HepG2 (cell line): ENCODE data around the gene STRBP. TPM values are rescaled to one million over a fixed set of nuclear protein-coding genes. Genes with fewer than 3 reads are reported as not detected.

ENCODE experiments used
- ATAC-seq: fragments of 200-7000 bp; cut with Tn5 transposase; 3 replicates; pipeline ENCODE4 v1.9.1; 2020; ENCODE audit warnings: mild to moderate bottlenecking, moderate library complexity
- BruUV-seq: library from RNA; stranded (reverse); fragments of 400-500 nt; replicated peaks from 2 replicates; lab custom pipeline; 2021; lab: Mats Ljungman, UMichigan
- CTCF ChIA-PET: fragments of 300-600 bp; formaldehyde crosslinking; extraction: SDS; loops from one replicate; lab custom pipeline; 2021; ENCODE audit warnings: low total read pairs, inconsistent platforms, low intra/inter-chr PET ratio; lab: Yijun Ruan, JAX
- POLR2A ChIA-PET: fragments of 350-600 bp; sonication (Branson Sonifier 250); formaldehyde crosslinking; loops from one replicate; lab custom pipeline; 2020; ENCODE audit warnings: antibody characterized with exemption, inconsistent platforms; lab: Yijun Ruan, JAX
- DNase-seq: peaks from one replicate; pipeline ENCODE4 v3.0.0-alpha.2; 2015; ENCODE audit warnings: low spot score
- FAIRE-seq: peaks from 3 replicates; lab custom pipeline; 2011; peaks lifted over from hg19 to GRCh38; lab: Jason Lieb, UNC
- H2AFZ ChIP-seq: one replicate; pipeline ENCODE4 v1.6.1; 2011; ENCODE audit warnings: low read length, inconsistent platforms
- H3K27ac ChIP-seq: fragments of 300-600 bp; 3 replicates; pipeline ENCODE4 v1.8.0; 2011; ENCODE audit warnings: mixed run types, mild to moderate bottlenecking, mixed read lengths, low read length, inconsistent platforms; ENCODE audit not compliant: insufficient read depth; ENCODE audit errors: extremely low read length
- H3K27me3 ChIP-seq, 2 experiments: fragments of 200-600 bp in 1 of 2; 2 replicates in 1 of 2; 3 replicates in 1 of 2; pipeline versions ENCODE4 v1.6.0 to v1.8.0; 2011; ENCODE audit warnings: low read length in 2 of 2, mild to moderate bottlenecking in 2 of 2, moderate library complexity in 2 of 2, inconsistent platforms in 1 of 2; ENCODE audit not compliant: insufficient read depth in 2 of 2, control insufficient read depth in 1 of 2
- H3K36me3 ChIP-seq, 2 experiments: fragments of 200-600 bp in 1 of 2; replicated peaks in 1 of 2; 2 replicates in 1 of 2; 3 replicates in 1 of 2; pipeline versions ENCODE4 v1.5.1 to v1.8.0; 2011; ENCODE audit warnings: low read length in 2 of 2, inconsistent platforms in 1 of 2; ENCODE audit not compliant: insufficient read depth in 2 of 2, control insufficient read depth in 1 of 2
- H3K4me1 ChIP-seq: 2 replicates; pipeline ENCODE4 v1.5.1; 2012; ENCODE audit warnings: low read length, inconsistent platforms; ENCODE audit not compliant: insufficient read depth
- H3K4me2 ChIP-seq: 2 replicates; pipeline ENCODE4 v1.6.0; 2011; ENCODE audit warnings: low read depth, low read length, inconsistent platforms
- H3K4me3 ChIP-seq, 3 experiments: fragments of 200-600 bp in 1 of 3; sonication (generic), shearing (Covaris generic) in 1 of 3; replicated peaks in 1 of 3; 2 replicates each; pipeline ENCODE4 v1.5.1; 2011 to 2016; ENCODE audit warnings: low read length in 3 of 3, inconsistent platforms in 2 of 3, low read depth in 2 of 3, mild to moderate bottlenecking in 2 of 3, control low read depth in 1 of 3, mixed read lengths in 1 of 3; ENCODE audit not compliant: insufficient read depth in 1 of 3
- H3K79me2 ChIP-seq: one replicate; pipeline ENCODE4 v1.6.1; 2011; ENCODE audit warnings: low read length, inconsistent platforms; ENCODE audit not compliant: insufficient read depth
- H3K9ac ChIP-seq: 2 replicates; pipeline ENCODE4 v1.6.0; 2011; ENCODE audit warnings: mild to moderate bottlenecking, low read depth, low read length, inconsistent platforms; ENCODE audit not compliant: insufficient read depth
- H3K9me3 ChIP-seq: 2 replicates; pipeline ENCODE4 v1.5.1; 2012; ENCODE audit warnings: mild to moderate bottlenecking, low read length
- H4K20me1 ChIP-seq: 2 replicates; pipeline ENCODE4 v1.6.0; 2011; ENCODE audit warnings: inconsistent platforms, mild to moderate bottlenecking, low read length, moderate library complexity; ENCODE audit not compliant: insufficient read depth
- CTCF ChIP-seq: sonication (generic); formaldehyde crosslinking; IDR thresholded peaks from 2 replicates; pipeline ENCODE4 v1.5.0; 2020; ENCODE audit warnings: mild to moderate bottlenecking, missing genetic modification reagents, moderate library complexity
- GLI4 ChIP-seq: sonication (generic); formaldehyde crosslinking; IDR thresholded peaks from 2 replicates; pipeline ENCODE4 v1.5.1; 2020; ENCODE audit warnings: missing genetic modification reagents, mild to moderate bottlenecking, moderate library complexity, borderline replicate concordance
- KDM5A ChIP-seq: fragments of 200-600 bp; sonication (generic); IDR thresholded peaks from 2 replicates; pipeline ENCODE4 v1.7.0; 2018; ENCODE audit warnings: antibody characterized with exemption, mild to moderate bottlenecking, low read length, borderline replicate concordance
- MIXL1 ChIP-seq: IDR thresholded peaks from 2 replicates; pipeline ENCODE4 v1.6.1; 2016
- PRDM4 ChIP-seq: sonication (generic); formaldehyde crosslinking; IDR thresholded peaks from 2 replicates; pipeline ENCODE4 v1.9.0; 2021; ENCODE audit warnings: missing genetic modification reagents, borderline replicate concordance
- SAP130 ChIP-seq: IDR thresholded peaks from 2 replicates; pipeline ENCODE4 v1.6.1; 2016; ENCODE audit warnings: low read depth
- SMC3 ChIP-seq: IDR thresholded peaks from 2 replicates; pipeline ENCODE4 v1.6.1; 2011; ENCODE audit warnings: low read length, improper control_type of control experiment
- STAG1 ChIP-seq: sonication (generic); formaldehyde crosslinking; IDR thresholded peaks from 2 replicates; pipeline ENCODE4 v1.4.0; 2020; ENCODE audit warnings: missing genetic modification reagents
- WGBS: methylation state at CpG from one replicate; pipeline ENCODE4 v1.1.6; 2017; ENCODE audit warnings: low lambda C conversion rate; 5-methylcytosine and 5-hydroxymethylcytosine counted together
- in situ Hi-C: cut with HindIII; loops from 2 replicates; pipeline ENCODE4 v1.10.0; 2017; ENCODE audit warnings: low pct_unique_long_range_greater_than_20kb; ENCODE audit not compliant: extremely low pct_ligation_motif_present
- intact Hi-C: fragments of 100-400 bp; cut with micrococcal nuclease; formaldehyde crosslinking; loops from one replicate; pipeline ENCODE4 v1.10.0; 2022; ENCODE audit not compliant: unreplicated experiment
- polyA plus RNA-seq, 8 experiments: library from polyadenylated mRNA; depleted of rRNA in 3 of 8; stranded (reverse) in 7 of 8; unstranded in 1 of 8; fragments of >200 nt; fragmentation: Illumina TruSeq in 4 of 8; extraction: Trizol in 4 of 8; gene quantifications; 2 replicates each; pipeline versions ENCODE4 v1.2.1 to v1.2.3, GENCODE V29; 2011 to 2016; ENCODE audit warnings: low read depth in 4 of 8, missing spikeins in 1 of 8, mixed read lengths in 1 of 8; ENCODE audit not compliant: insufficient read depth in 1 of 8
- total RNA-seq, 5 experiments: library from RNA; depleted of rRNA; stranded (reverse); fragments of >200 nt; fragmentation: Illumina TruSeq; extraction: Trizol; gene quantifications; 2 replicates each; pipeline ENCODE4 v1.2.3, GENCODE V29; 2016; ENCODE audit warnings: low read depth in 1 of 5
- TF ChIP-seq, protein P1 (sequence below): sonication (generic); formaldehyde crosslinking; IDR thresholded peaks from 2 replicates; pipeline ENCODE4 v1.5.0; 2020; ENCODE audit warnings: missing genetic modification reagents

The STRBP gene
- total and polyA plus RNA-seq, 2 of the 13 experiments (the other 11 are each of a cell fraction or from before 2014, with no cell fraction given), result 14.5 to 38.5 TPM

DNA sequence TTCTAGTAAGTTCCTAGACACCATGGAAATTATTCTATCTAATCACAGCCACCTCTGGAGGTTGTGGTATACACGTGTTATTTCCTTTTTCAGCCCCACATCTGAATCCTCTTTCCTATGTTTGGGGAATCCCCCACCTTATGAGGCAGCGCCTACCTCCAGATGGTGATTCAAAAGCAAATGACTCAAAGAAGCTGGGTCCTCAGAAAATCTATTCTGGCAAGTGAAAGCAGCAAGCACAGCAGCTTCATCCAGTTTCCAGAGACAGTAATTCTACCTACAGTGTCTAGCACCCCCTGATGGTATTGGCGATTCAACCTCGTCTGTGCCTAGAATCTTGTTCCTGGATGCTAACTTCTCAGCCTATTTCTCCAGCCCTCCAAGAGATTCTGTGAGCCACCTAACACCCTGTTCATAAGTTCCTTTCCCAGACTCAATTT lies 43.0 kb downstream of the STRBP start:
- CTCF ChIA-PET, result interaction anchor here (1.6 kb wide), 1 partner anchor 144 kb away, joined by 7 read pairs; no protein-coding TSS in a partner anchor
- TF ChIP-seq SAP130 (0 out of 2 replicates have a peak, but pooled peaks have one; percentile 14), GLI4 (CRISPR knock-in tag) (0 out of 2 replicates have a peak, but pooled peaks have one; percentile 36), KDM5A (no peak), SMC3 (peak; percentile 58; the same call in 1 of the 2 replicates), CTCF (CRISPR knock-in tag) (peak; percentile 72), STAG1 (CRISPR knock-in tag) (peak; percentile 81), MIXL1 (0 out of 2 replicates have a peak, but pooled peaks have one; percentile 29), PRDM4 (CRISPR knock-in tag) (no peak)
- TF ChIP-seq, protein P1, sequence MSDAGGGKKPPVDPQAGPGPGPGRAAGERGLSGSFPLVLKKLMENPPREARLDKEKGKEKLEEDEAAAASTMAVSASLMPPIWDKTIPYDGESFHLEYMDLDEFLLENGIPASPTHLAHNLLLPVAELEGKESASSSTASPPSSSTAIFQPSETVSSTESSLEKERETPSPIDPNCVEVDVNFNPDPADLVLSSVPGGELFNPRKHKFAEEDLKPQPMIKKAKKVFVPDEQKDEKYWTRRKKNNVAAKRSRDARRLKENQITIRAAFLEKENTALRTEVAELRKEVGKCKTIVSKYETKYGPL (CRISPR knock-in tag), result no peak
- TF ChIP-seq, all 625 proteins: peak for 6
- Histone ChIP-seq H3K4me1 (peaks cover 23% of the 10 kb centered on the region), H3K36me3 (no peaks in the 10 kb centered on the region; a peak in 1 of 5 replicates), H3K27me3 (no peaks in the 10 kb centered on the region), H3K9ac (no peak overlapping the region), H3K79me2 (no peaks in the 10 kb centered on the region), H3K4me2 (no peak overlapping the region), H2AFZ (no peak overlapping the region), H4K20me1 (no peaks in the 10 kb centered on the region), H3K27ac (no peak overlapping the region), H3K4me3 (no peak overlapping the region), H3K9me3 (no peaks in the 10 kb centered on the region)
- intact Hi-C loops, result loop anchor here (1.0 to 2.0 kb wide), 2 partner anchors 123 to 144 kb away; no protein-coding TSS in a partner anchor
- FAIRE-seq (peak; percentile 70), DNase-seq (peak; percentile 29), ATAC-seq (peak; percentile 80)
- POLR2A ChIA-PET, result no interaction called here
- no TSS peak for BruUV-seq
- in situ Hi-C loops, result loop anchor here (5.0 kb wide), 1 partner anchor 143 kb away; no protein-coding TSS in a partner anchor
- 56% methylated on average over 4 of the region's 4 CpGs for WGBS
